ENCODE data around the gene GPANK1.

GPANK1 gene

GRCh38 chr6:31660381-31661261 lies 4.2 kb downstream of the GPANK1 start, which contains the start of gene C6orf47:
Gene C6orf47 (minus strand): TSS chr6:31660778. CDS start chr6:31659947, 831 bp downstream.
- peak; percentile 79 for DNase-seq (ENCODE audit: extremely low spot score)
- ChIA-PET CTCF (interaction anchor here (0.9 to 1.2 kb wide), 2 partner anchors 8 to 39 kb away, joined by 4 read pairs; partner anchors contain the start of gene BAG6), POLR2A (interaction anchor here (0.5 to 5.4 kb wide), 28 partner anchors 9 to 245 kb away, joined by 3 to 138 read pairs (median 4); partner anchors contain the start of genes ABHD16A, ATP6V1G2, BAG6 and DDX39B)
- TF ChIP-seq CTBP1 (IDR thresholded peaks at IDR 0.05; ENCODE audit: borderline replicate concordance) = no peak
- TF ChIP-seq ELF4 (IDR thresholded peaks at IDR 0.05) = peak; percentile 50

GRCh38 chr6:31659649-31660380 lies 5.0 kb downstream of the GPANK1 start:
- ChIA-PET CTCF (interaction anchor here (0.9 kb wide), 1 partner anchor 8 kb away, joined by 4 read pairs; the partner anchor contains the start of gene BAG6), POLR2A (interaction anchor here (0.7 to 5.4 kb wide), 15 partner anchors 8 to 238 kb away, joined by 3 to 138 read pairs (median 5); partner anchors contain the start of genes BAG6, DDX39B, LSM2 and LY6G5C)
- TF ChIP-seq FOXM1 (IDR thresholded peaks at IDR 0.05; ENCODE audit: borderline replicate concordance) (no peak), L3MBTL2 (conservative IDR thresholded peaks at IDR 0.05) (no peak), NFRKB (IDR thresholded peaks at IDR 0.05) (no peak), ELF4 (IDR thresholded peaks at IDR 0.05) (no peak), SP1 (IDR thresholded peaks at IDR 0.05) (no peak), BHLHE40 (IDR thresholded peaks at IDR 0.05; ENCODE audit: borderline replicate concordance) (no peak), FOXK2 (IDR thresholded peaks at IDR 0.05) (no peak), CTBP1 (IDR thresholded peaks at IDR 0.05; ENCODE audit: borderline replicate concordance) (no peak), TARDBP (IDR thresholded peaks at IDR 0.05) (no peak), ZNF384 (IDR thresholded peaks at IDR 0.05) (no peak), SUZ12 (IDR thresholded peaks at IDR 0.05) (no peak), LEF1 (IDR thresholded peaks at IDR 0.05; ENCODE audit: borderline replicate concordance) (no peak), PKNOX1 (IDR thresholded peaks at IDR 0.05) (no peak), FOXA1 (IDR thresholded peaks at IDR 0.05) (no peak), ARNT (IDR thresholded peaks at IDR 0.05) (no peak)
- no peak for DNase-seq (ENCODE audit: extremely low spot score)

GRCh38 chr6:31658983-31659648 lies 5.7 kb downstream of the GPANK1 start:
- DNase-seq (ENCODE audit: extremely low spot score) = no peak
- ChIA-PET CTCF (interaction anchor here (0.5 kb wide), 1 partner anchor 171 kb away, joined by 3 read pairs; no protein-coding TSS in a partner anchor), POLR2A (interaction anchor here (0.6 to 2.4 kb wide), 3 partner anchors 118 to 469 kb away, joined by 4 to 15 read pairs (median 4); partner anchors contain the start of genes ATF6B, DDX39B and NEU1)
- TF ChIP-seq FOXM1 (IDR thresholded peaks at IDR 0.05; ENCODE audit: borderline replicate concordance) (0 out of 2 replicates have a peak, but pooled peaks have one; percentile 2), L3MBTL2 (conservative IDR thresholded peaks at IDR 0.05) (no peak), PKNOX1 (IDR thresholded peaks at IDR 0.05) (no peak)

- CTCF ChIA-PET = no interaction called here
- POLR2A ChIA-PET = no interaction called here
- DNase-seq (ENCODE audit: extremely low spot score) = no peak
- TF ChIP-seq TARDBP (IDR thresholded peaks at IDR 0.05) (no peak), CTBP1 (IDR thresholded peaks at IDR 0.05; ENCODE audit: borderline replicate concordance) (no peak), FOXA1 (IDR thresholded peaks at IDR 0.05) (no peak)
Observed at GRCh38 chr6:31658158-31658688, 6.6 kb downstream of the GPANK1 start.

- POLR2A ChIA-PET = no interaction called here
- TF ChIP-seq FOXK2 (IDR thresholded peaks at IDR 0.05) (no peak), PKNOX1 (IDR thresholded peaks at IDR 0.05) (no peak), ELF4 (IDR thresholded peaks at IDR 0.05) (no peak), FOXM1 (IDR thresholded peaks at IDR 0.05; ENCODE audit: borderline replicate concordance) (no peak), SUZ12 (IDR thresholded peaks at IDR 0.05) (no peak), NFRKB (IDR thresholded peaks at IDR 0.05) (no peak), BHLHE40 (IDR thresholded peaks at IDR 0.05; ENCODE audit: borderline replicate concordance) (no peak), FOXA1 (IDR thresholded peaks at IDR 0.05) (no peak), CTBP1 (IDR thresholded peaks at IDR 0.05; ENCODE audit: borderline replicate concordance) (no peak), HDGF (IDR thresholded peaks at IDR 0.05; ENCODE audit: borderline replicate concordance) (no peak), L3MBTL2 (conservative IDR thresholded peaks at IDR 0.05) (no peak), ARNT (IDR thresholded peaks at IDR 0.05) (no peak), LEF1 (IDR thresholded peaks at IDR 0.05; ENCODE audit: borderline replicate concordance) (no peak), SP1 (IDR thresholded peaks at IDR 0.05) (no peak), TARDBP (IDR thresholded peaks at IDR 0.05) (no peak), ZNF384 (IDR thresholded peaks at IDR 0.05) (no peak)
- CTCF ChIA-PET = no interaction called here
- DNase-seq (ENCODE audit: extremely low spot score) = no peak
Observed at GRCh38 chr6:31657406-31658157, 7.2 kb downstream of the GPANK1 start.

Data from HEK293T (cell line).